H1 (cell line): ENCODE data around the gene CEP128. TPM values are rescaled to one million over a fixed set of nuclear protein-coding genes. Genes with fewer than 3 reads are reported as not detected.

ENCODE experiments used
- CTCF ChIA-PET: fragments of 300-600 bp; sonication (Branson Sonifier 250); formaldehyde crosslinking; loops from one replicate; lab custom pipeline; 2021; ENCODE audit not compliant: partially characterized antibody; lab: Charles Lee
- POLR2A ChIA-PET: fragments of 300-600 bp; sonication (Branson Sonifier 250); formaldehyde crosslinking; loops from one replicate; lab custom pipeline; 2021; ENCODE audit warnings: inconsistent platforms; ENCODE audit not compliant: partially characterized antibody; lab: Charles Lee
- DNase-seq, 2 experiments: peaks; one replicate each; pipeline versions ENCODE4 v3.0.0 to v3.0.0-alpha.2; 2010 to 2022; ENCODE audit warnings: low spot score in 2 of 2, low read depth in 1 of 2, mixed read lengths in 1 of 2
- FAIRE-seq: peaks from 2 replicates; lab custom pipeline; 2011; peaks lifted over from hg19 to GRCh38; lab: Jason Lieb, UNC
- H2AFZ ChIP-seq: 2 replicates; pipeline ENCODE4 v1.8.1; 2012; ENCODE audit warnings: low read length, inconsistent platforms
- H2AK5ac ChIP-seq: 2 replicates; pipeline ENCODE4 v1.6.1; 2013; ENCODE audit warnings: low read depth, low read length
- H2BK120ac ChIP-seq: replicated peaks from 2 replicates; pipeline ENCODE3; 2013; ENCODE audit warnings: low read depth, low read length, inconsistent platforms
- H2BK12ac ChIP-seq: 2 replicates; pipeline ENCODE4 v1.6.1; 2013; ENCODE audit warnings: low read depth, low read length
- H2BK15ac ChIP-seq: 2 replicates; pipeline ENCODE4 v1.6.1; 2013; ENCODE audit warnings: low read length
- H2BK20ac ChIP-seq: 2 replicates; pipeline ENCODE4 v1.6.1; 2013; ENCODE audit warnings: low read length
- H2BK5ac ChIP-seq: 2 replicates; pipeline ENCODE4 v1.6.1; 2013; ENCODE audit warnings: low read depth, low read length
- H3K14ac ChIP-seq: 2 replicates; pipeline ENCODE4 v1.6.1; 2013; ENCODE audit warnings: inconsistent platforms; ENCODE audit not compliant: insufficient read length
- H3K18ac ChIP-seq: 2 replicates; pipeline ENCODE4 v1.6.1; 2013; ENCODE audit warnings: low read length; ENCODE audit errors: extremely low read depth
- H3K23ac ChIP-seq: 2 replicates; pipeline ENCODE4 v1.6.1; 2013; ENCODE audit warnings: inconsistent platforms; ENCODE audit not compliant: insufficient read length
- H3K23me2 ChIP-seq: 2 replicates; pipeline ENCODE4 v1.6.1; 2013; ENCODE audit warnings: low read depth, low read length
- H3K27ac ChIP-seq: 2 replicates; pipeline ENCODE4 v1.6.1; 2011; ENCODE audit warnings: low read depth, low read length, inconsistent platforms
- H3K27me3 ChIP-seq, 4 experiments: replicated peaks in 1 of 4; 1 replicate in 1 of 4; 2 replicates in 3 of 4; pipeline versions ENCODE4 v1.6.1 to v1.8.1; 2011 to 2013; ENCODE audit warnings: low read length in 3 of 4, mild to moderate bottlenecking in 3 of 4, inconsistent platforms in 2 of 4, mixed read lengths in 2 of 4, moderate library complexity in 1 of 4; ENCODE audit not compliant: control insufficient read depth in 3 of 4, insufficient read depth in 3 of 4; ENCODE audit errors: extremely low read depth in 1 of 4
- H3K36me3 ChIP-seq, 4 experiments: 2 replicates each; pipeline versions ENCODE4 v1.6.1 to v1.8.1; 2011 to 2013; ENCODE audit warnings: mild to moderate bottlenecking in 4 of 4, low read length in 3 of 4, moderate library complexity in 2 of 4, control low read depth in 1 of 4, inconsistent platforms in 1 of 4; ENCODE audit not compliant: insufficient read depth in 4 of 4, control insufficient read depth in 2 of 4
- H3K4ac ChIP-seq: replicated peaks from 2 replicates; pipeline ENCODE3; 2013; ENCODE audit warnings: low read length, low read depth, mixed read lengths, inconsistent platforms; ENCODE audit not compliant: insufficient read length
- H3K4me1 ChIP-seq, 4 experiments: replicated peaks in 1 of 4; 1 replicate in 1 of 4; 2 replicates in 3 of 4; pipeline versions ENCODE4 v1.6.1 to v1.8.1; 2011 to 2013; ENCODE audit warnings: low read length in 3 of 4, inconsistent platforms in 2 of 4, mixed read lengths in 1 of 4; ENCODE audit not compliant: insufficient read depth in 4 of 4, control insufficient read depth in 3 of 4
- H3K4me2 ChIP-seq, 2 experiments: 2 replicates each; pipeline versions ENCODE4 v1.6.1 to v1.8.1; 2011 to 2013; ENCODE audit warnings: low read depth in 2 of 2, low read length in 2 of 2, control low read depth in 1 of 2, inconsistent platforms in 1 of 2, mild to moderate bottlenecking in 1 of 2; ENCODE audit not compliant: insufficient read depth in 1 of 2
- H3K4me3 ChIP-seq, 4 experiments: fragments of 200-600, 300-600 bp in 1 of 4; sonication (generic), shearing (Covaris generic), sonication (Bioruptor Twin) in 1 of 4; 2 replicates each; pipeline versions ENCODE4 v1.5.1 to v1.8.1; 2011 to 2016; ENCODE audit warnings: low read length in 4 of 4, low read depth in 3 of 4, control low read depth in 2 of 4, inconsistent platforms in 2 of 4, mild to moderate bottlenecking in 2 of 4, mixed read lengths in 1 of 4, moderate library complexity in 1 of 4; ENCODE audit not compliant: insufficient read depth in 2 of 4; ENCODE audit errors: extremely low read depth in 1 of 4
- H3K56ac ChIP-seq: replicated peaks from 2 replicates; pipeline ENCODE3; 2013; ENCODE audit warnings: low read depth, mild to moderate bottlenecking, mixed read lengths, low read length, inconsistent platforms; ENCODE audit not compliant: insufficient read length
- H3K79me1 ChIP-seq: 2 replicates; pipeline ENCODE4 v1.6.1; 2013; ENCODE audit warnings: low read depth, low read length, control low read depth
- H3K79me2 ChIP-seq, 2 experiments: 2 replicates each; pipeline versions ENCODE4 v1.6.1 to v1.8.1; 2012 to 2013; ENCODE audit warnings: low read length in 2 of 2, mild to moderate bottlenecking in 2 of 2, inconsistent platforms in 1 of 2; ENCODE audit not compliant: insufficient read depth in 2 of 2, control insufficient read depth in 1 of 2
- H3K9ac ChIP-seq, 4 experiments: replicated peaks in 1 of 4; 1 replicate in 1 of 4; 2 replicates in 3 of 4; pipeline versions ENCODE4 v1.6.1 to v1.8.1; 2011 to 2013; ENCODE audit warnings: low read depth in 3 of 4, low read length in 3 of 4, control low read depth in 2 of 4, mild to moderate bottlenecking in 2 of 4, moderate library complexity in 2 of 4, inconsistent platforms in 1 of 4; ENCODE audit errors: extremely low read depth in 1 of 4
- H3K9me3 ChIP-seq, 2 experiments: 2 replicates each; pipeline versions ENCODE4 v1.6.1 to v1.8.1; 2012 to 2013; ENCODE audit warnings: mild to moderate bottlenecking in 2 of 2, moderate library complexity in 2 of 2, control low read depth in 1 of 2, inconsistent platforms in 1 of 2, low read depth in 1 of 2, low read length in 1 of 2, mixed read lengths in 1 of 2; ENCODE audit not compliant: insufficient read depth in 2 of 2
- H4K20me1 ChIP-seq, 2 experiments: replicated peaks in 1 of 2; 2 replicates each; pipeline versions ENCODE3 to v1.8.1; 2011 to 2013; ENCODE audit warnings: inconsistent platforms in 2 of 2, low read length in 2 of 2, mild to moderate bottlenecking in 1 of 2; ENCODE audit not compliant: insufficient read depth in 2 of 2, control insufficient read depth in 1 of 2
- H4K5ac ChIP-seq: 2 replicates; pipeline ENCODE4 v1.6.1; 2013; ENCODE audit warnings: low read length, low read depth, mixed read lengths, inconsistent platforms; ENCODE audit not compliant: insufficient read length
- H4K8ac ChIP-seq: 2 replicates; pipeline ENCODE4 v1.8.0; 2013; ENCODE audit warnings: mild to moderate bottlenecking, moderate library complexity, low read length, inconsistent platforms; ENCODE audit not compliant: insufficient read depth; ENCODE audit errors: extremely low read depth
- H4K91ac ChIP-seq: replicated peaks from 2 replicates; pipeline ENCODE3; 2013; ENCODE audit warnings: low read length, mixed read lengths, inconsistent platforms; ENCODE audit not compliant: insufficient read length
- ASH2L ChIP-seq: fragments of 200-600, 300-600 bp; sonication (generic); IDR thresholded peaks from one replicate; pipeline ENCODE4 v1.7.1; 2017; ENCODE audit warnings: low read length
- BCL11A ChIP-seq, 2 experiments: IDR thresholded peaks; one replicate each; pipeline ENCODE4 v1.6.1; 2011; ENCODE audit warnings: low read depth in 2 of 2, low read length in 2 of 2, mild to moderate bottlenecking in 2 of 2
- CTBP2 ChIP-seq: IDR thresholded peaks from 2 replicates; pipeline ENCODE4 v1.7.0; 2011; ENCODE audit warnings: borderline replicate concordance, mild to moderate bottlenecking, moderate library complexity, mixed read lengths, low read length; ENCODE audit not compliant: insufficient read depth, insufficient read length
- E2F6 ChIP-seq: IDR thresholded peaks from 2 replicates; pipeline ENCODE4 v1.6.1; 2012; ENCODE audit warnings: inconsistent platforms
- FOSL1 ChIP-seq: IDR thresholded peaks from 2 replicates; pipeline ENCODE4 v1.6.1; 2011; ENCODE audit warnings: mild to moderate bottlenecking, low read depth, low read length, moderate library complexity; ENCODE audit not compliant: insufficient read depth
- GABPA ChIP-seq: IDR thresholded peaks from 2 replicates; pipeline ENCODE4 v1.6.1; 2011; ENCODE audit warnings: mild to moderate bottlenecking, low read length, moderate library complexity, borderline replicate concordance; ENCODE audit not compliant: insufficient read depth
- HDAC6 ChIP-seq: IDR thresholded peaks from one replicate; pipeline ENCODE4 v1.7.1; 2012; ENCODE audit warnings: low read depth, mild to moderate bottlenecking, inconsistent platforms, low read length, moderate library complexity
- RFX5 ChIP-seq: IDR thresholded peaks from 2 replicates; pipeline ENCODE4 v1.6.1; 2011; ENCODE audit warnings: low read depth, low read length, improper control_type of control experiment, borderline replicate concordance
- SIN3A ChIP-seq, 2 experiments: IDR thresholded peaks in 1 of 2; conservative IDR thresholded peaks in 1 of 2; 2 replicates each; pipeline ENCODE4 v1.6.1; 2011 to 2012; ENCODE audit warnings: low read length in 2 of 2, improper control_type of control experiment in 1 of 2, low read depth in 1 of 2, mild to moderate bottlenecking in 1 of 2
- SP1 ChIP-seq: IDR thresholded peaks from 2 replicates; pipeline ENCODE4 v1.6.1; 2011; ENCODE audit warnings: low read depth, low read length
- WGBS, 2 experiments: shearing (Covaris generic) in 1 of 2; methylation state at CpG; one replicate each; pipeline versions ENCODE4 v1.1.6 to v1.1.7; 2013 to 2015; ENCODE audit warnings: low lambda C conversion rate in 2 of 2, mixed read lengths in 2 of 2, inconsistent platforms in 1 of 2, low coverage in 1 of 2, missing lambda C conversion rate in 1 of 2; ENCODE audit not compliant: insufficient replicate concordance in 2 of 2, insufficient coverage in 1 of 2, insufficient read length in 1 of 2; ENCODE audit errors: extremely low coverage in 1 of 2, missing lambda C conversion rate in 1 of 2; 5-methylcytosine and 5-hydroxymethylcytosine counted together
- polyA plus RNA-seq, 7 experiments: library from polyadenylated mRNA; depleted of rRNA in 3 of 7; stranded (reverse) in 5 of 7; unstranded in 2 of 7; fragments of >200 nt in 5 of 7; fragments of 200-250 nt in 2 of 7; gene quantifications; 1 replicate in 5 of 7; 2 replicates in 1 of 7; 4 replicates in 1 of 7; pipeline versions ENCODE4 v1.2.1 to v1.2.3, GENCODE V29; 2011 to 2013; ENCODE audit warnings: missing spikeins in 2 of 7, mixed read lengths in 2 of 7
- total RNA-seq: library from RNA; stranded (reverse); fragmentation: NEBNext Ultra II Directional; extraction: Animal tissue kit (Norgen Biotek cat#: 25700); gene quantifications from 2 replicates; pipeline ENCODE4 v1.2.1, GENCODE V29; 2021

The CEP128 gene
- total and polyA plus RNA-seq, 2 of the 8 experiments (the other 6 are each of a cell fraction or from before 2014, with no cell fraction given), result 1.9 to 17.0 TPM

GRCh38 chr14:80634106-80634758 lies 307.3 kb downstream of the CEP128 start:
- no peak overlapping the region for H3K23ac ChIP-seq
- no peak for DNase-seq
- H3K14ac ChIP-seq, result no peak overlapping the region
- H3K9me3 ChIP-seq, result no peaks in the 10 kb centered on the region
- H3K4me2 ChIP-seq, result no peak overlapping the region
- H4K8ac ChIP-seq, result no peak overlapping the region
- H3K79me1 ChIP-seq, result no peaks in the 10 kb centered on the region
- H3K9ac ChIP-seq, result no peak overlapping the region
- no peaks in the 10 kb centered on the region for H3K27me3 ChIP-seq
- H3K4me1 ChIP-seq, result no peaks in the 10 kb centered on the region; a peak in 1 of 7 replicates
- no peak overlapping the region for H2BK5ac ChIP-seq
- H4K20me1 ChIP-seq, result no peaks in the 10 kb centered on the region
- no peak overlapping the region for H2AK5ac ChIP-seq
- H4K5ac ChIP-seq, result no peak overlapping the region
- POLR2A ChIA-PET, result no interaction called here
- no peaks in the 10 kb centered on the region for H3K23me2 ChIP-seq
- WGBS, 2 experiments, result 96% methylated on average over 3 of the region's 3 CpGs; no CpG with 5 or more reads in 1 of the 2 experiments
- no peak overlapping the region for H3K4ac ChIP-seq
- no peaks in the 10 kb centered on the region for H3K36me3 ChIP-seq
- H3K4me3 ChIP-seq, result no peak overlapping the region
- H4K91ac ChIP-seq, result no peak overlapping the region
- no peak for FAIRE-seq
- H3K79me2 ChIP-seq, result no peaks in the 10 kb centered on the region
- no peak overlapping the region for H2BK120ac ChIP-seq
- H2BK15ac ChIP-seq, result no peak overlapping the region
- TF ChIP-seq SP1 (no peak), SIN3A (conservative IDR thresholded peaks at IDR 0.05 in 1 of 2, IDR thresholded peaks at IDR 0.05 in 1 of 2; ENCODE audit: low read depth in 1 of 2, low read length in 2 of 2) (no peak), ASH2L (no peak), GABPA (no peak), E2F6 (no peak), CTBP2 (no peak), BCL11A (IDR thresholded peaks at IDR 0.05; ENCODE audit: low read depth in 2 of 2, low read length in 2 of 2) (no peak), FOSL1 (no peak), HDAC6 (no peak), RFX5 (no peak)
- H3K18ac ChIP-seq, result no peak overlapping the region
- no peak overlapping the region for H3K27ac ChIP-seq
- CTCF ChIA-PET, result interaction anchor here (1.2 to 2.3 kb wide), 2 partner anchors 8 to 307 kb away, joined by 3 to 4 read pairs; partner anchors contain the start of gene CEP128
- no peak overlapping the region for H2BK12ac ChIP-seq
- H2BK20ac ChIP-seq, result no peak overlapping the region
- no peak overlapping the region for H2AFZ ChIP-seq
- H3K56ac ChIP-seq, result no peak overlapping the region
